Left cardiac atrium (tissue), 4 donors: Measurements from ENCODE around the gene SEC16B. TPM values are rescaled to one million over a fixed set of nuclear protein-coding genes. Genes with fewer than 3 reads are reported as not detected.

Source experiments
- ATAC-seq, 2 donors: fragments of 200-7000 bp; cut with Tn5 transposase; one replicate each; pipeline ENCODE4 v1.9.1; 2020; ENCODE audit warnings: mild to moderate bottlenecking in 2 of 2, moderate library complexity in 2 of 2
- DNase-seq: peaks from one replicate; pipeline ENCODE4 v3.0.0-alpha.2; 2020
- intact Hi-C, 2 donors: fragments of 100-400 bp; cut with DNase I; formaldehyde crosslinking; loops; one replicate each; pipeline versions ENCODE4 v1.14.1 to v1.15.1; 2022 to 2023
- total RNA-seq, 2 donors: library from RNA; stranded (reverse); fragmentation: NEBNext Ultra II Directional; extraction: Animal tissue kit (Norgen Biotek cat#: 25700); gene quantifications; one replicate each; pipeline ENCODE4 v1.2.1, GENCODE V29; 2021
- donor health status: DM: no; HTN: yes; CAD: no.
- donor health status: DM: no; HTN: yes; CAD: no; lungs with severe emphysema.
- donor health status: DM: yes; HTN: yes; CAD: no.
- donor health status: Dilated cardiomyopathy.

SEC16B gene
- total RNA-seq, 2 donors from 2014 or later: 2.1 to 2.2 TPM

GRCh38 chr1:177925006-177925405 is 44.9 kb downstream of the SEC16B start:
- intact Hi-C loops: no loop called here
- no peak for ATAC-seq
- no peak for DNase-seq

- intact Hi-C loops: no loop called here
- no peak for ATAC-seq
- no peak for DNase-seq
Measured at GRCh38 chr1:177923441-177923840, 46.4 kb downstream of the SEC16B start.

- DNase-seq (no peak), ATAC-seq (no peak)
- intact Hi-C loops: no loop called here
Measured at GRCh38 chr1:177922209-177922608, 47.6 kb downstream of the SEC16B start.

- DNase-seq (no peak), ATAC-seq (no peak)
- intact Hi-C loops: no loop called here
Measured at GRCh38 chr1:177921590-177921989, 48.3 kb downstream of the SEC16B start.

- no peak for ATAC-seq
- intact Hi-C loops: no loop called here
- no peak for DNase-seq
Measured at GRCh38 chr1:177920091-177920490, 49.8 kb downstream of the SEC16B start.

GRCh38 chr1:177915641-177916040 is 54.2 kb downstream of the SEC16B start:
- intact Hi-C loops: no loop called here
- no peak for DNase-seq
- ATAC-seq: no peak

GRCh38 chr1:177914603-177915002 is 55.3 kb downstream of the SEC16B start:
- intact Hi-C loops: no loop called here
- ATAC-seq (no peak), DNase-seq (no peak)

- intact Hi-C loops: no loop called here
- DNase-seq (no peak), ATAC-seq (peak in 1 of 2 donors; percentile 38)
Measured at GRCh38 chr1:177913762-177914540, 55.9 kb downstream of the SEC16B start.

- no peak for ATAC-seq
- DNase-seq: no peak
- intact Hi-C loops: no loop called here
Measured at GRCh38 chr1:177912991-177913390, 56.9 kb downstream of the SEC16B start.

GRCh38 chr1:177909416-177909815 is 60.4 kb downstream of the SEC16B start:
- intact Hi-C loops: loop anchor here in 1 of 2 donors (5.0 kb wide), 1 partner anchor 127 kb away; no protein-coding TSS in a partner anchor
- DNase-seq (no peak), ATAC-seq (no peak)

GRCh38 chr1:177907000-177907399 is 62.9 kb downstream of the SEC16B start:
- intact Hi-C loops: loop anchor here in 1 of 2 donors (5.0 kb wide), 1 partner anchor 125 kb away; no protein-coding TSS in a partner anchor
- DNase-seq (no peak), ATAC-seq (no peak)

- DNase-seq (no peak), ATAC-seq (no peak)
- intact Hi-C loops: loop anchor here in 1 of 2 donors (5.0 kb wide), 1 partner anchor 123 kb away; no protein-coding TSS in a partner anchor
Measured at GRCh38 chr1:177905686-177906085, 64.2 kb downstream of the SEC16B start.

- intact Hi-C loops: no loop called here
- DNase-seq: no peak
- no peak for ATAC-seq
Measured at GRCh38 chr1:177902266-177902665, 67.6 kb downstream of the SEC16B start.

GRCh38 chr1:177897998-177898654 is 71.7 kb downstream of the SEC16B start:
- DNase-seq (no peak), ATAC-seq (no peak)
- intact Hi-C loops: no loop called here

GRCh38 chr1:177897281-177897997 is 72.4 kb downstream of the SEC16B start:
- ATAC-seq (no peak), DNase-seq (no peak)
- intact Hi-C loops: no loop called here

Other genes starting within 250 kb of the SEC16B start
- gene RASAL2, start 124.0 kb upstream of the SEC16B start, total RNA-seq: 10 to 100 TPM; 16.9 to 27.8 TPM